GM12872 (cell line): ENCODE data around the gene FBXO42.
A peak's percentile ranks its signal among the peaks of the same experiment; 100 is the strongest.

Experiments
- TF ChIP-seq, protein P1 (sequence below): IDR thresholded peaks from 3 replicates; pipeline ENCODE4 v1.5.1; 2011; ENCODE audit warnings: low read depth, mild to moderate bottlenecking, low read length, moderate library complexity; ENCODE audit not compliant: insufficient read depth

FBXO42 gene

GRCh38 chr1:16241221-16241708 is 111.0 kb downstream of the FBXO42 start:
- TF ChIP-seq, protein P1, sequence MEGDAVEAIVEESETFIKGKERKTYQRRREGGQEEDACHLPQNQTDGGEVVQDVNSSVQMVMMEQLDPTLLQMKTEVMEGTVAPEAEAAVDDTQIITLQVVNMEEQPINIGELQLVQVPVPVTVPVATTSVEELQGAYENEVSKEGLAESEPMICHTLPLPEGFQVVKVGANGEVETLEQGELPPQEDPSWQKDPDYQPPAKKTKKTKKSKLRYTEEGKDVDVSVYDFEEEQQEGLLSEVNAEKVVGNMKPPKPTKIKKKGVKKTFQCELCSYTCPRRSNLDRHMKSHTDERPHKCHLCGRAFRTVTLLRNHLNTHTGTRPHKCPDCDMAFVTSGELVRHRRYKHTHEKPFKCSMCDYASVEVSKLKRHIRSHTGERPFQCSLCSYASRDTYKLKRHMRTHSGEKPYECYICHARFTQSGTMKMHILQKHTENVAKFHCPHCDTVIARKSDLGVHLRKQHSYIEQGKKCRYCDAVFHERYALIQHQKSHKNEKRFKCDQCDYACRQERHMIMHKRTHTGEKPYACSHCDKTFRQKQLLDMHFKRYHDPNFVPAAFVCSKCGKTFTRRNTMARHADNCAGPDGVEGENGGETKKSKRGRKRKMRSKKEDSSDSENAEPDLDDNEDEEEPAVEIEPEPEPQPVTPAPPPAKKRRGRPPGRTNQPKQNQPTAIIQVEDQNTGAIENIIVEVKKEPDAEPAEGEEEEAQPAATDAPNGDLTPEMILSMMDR: no peak

DNA sequence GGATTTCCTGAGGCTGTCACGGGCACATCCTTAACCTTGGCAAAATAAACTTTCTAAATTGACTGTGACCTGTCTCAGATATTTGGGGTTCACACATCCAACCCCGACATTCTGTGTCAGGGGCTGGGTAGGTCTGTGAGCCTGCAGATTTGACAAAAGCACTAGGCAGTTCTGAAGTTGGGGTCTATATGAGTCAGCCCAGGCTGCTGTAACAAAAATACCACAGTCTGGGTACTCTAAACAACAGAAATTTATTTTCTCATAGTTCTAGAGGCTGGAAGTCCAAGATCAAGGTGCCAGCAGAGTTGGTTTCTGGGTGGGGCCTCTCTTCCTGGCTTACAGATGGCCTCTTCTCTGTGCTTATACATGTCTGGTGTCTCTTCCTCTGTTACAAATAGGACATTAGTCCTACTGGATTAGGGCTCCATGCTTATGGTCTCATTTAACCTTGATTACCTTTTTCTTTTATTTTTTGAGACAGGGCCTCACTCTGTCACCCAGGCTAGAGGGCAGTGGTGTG is 112.2 kb downstream of the FBXO42 start:
- TF ChIP-seq, protein P1: no peak

DNA sequence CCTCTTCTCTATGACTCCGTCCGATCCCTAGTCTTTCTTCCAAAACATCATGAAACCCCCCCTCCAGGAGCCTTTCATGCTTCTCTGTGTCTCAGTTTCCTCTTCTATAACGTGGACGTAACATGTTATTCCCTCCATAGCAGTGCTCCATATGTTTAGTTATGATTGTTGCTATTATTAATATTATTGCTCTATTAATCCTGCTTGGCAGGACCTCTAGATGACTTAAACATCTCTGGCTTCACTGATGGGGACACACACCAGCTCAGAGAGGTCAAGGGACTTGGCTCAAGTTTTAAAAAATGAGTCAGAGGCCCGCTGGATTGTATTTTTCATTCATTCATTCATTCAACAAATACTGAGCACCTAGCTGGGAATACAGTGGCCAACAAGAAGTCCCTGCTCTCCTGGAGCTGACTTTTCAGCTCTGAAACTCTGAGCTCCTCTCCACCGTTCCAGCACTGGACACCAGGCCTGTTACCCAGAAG is 114.9 kb downstream of the FBXO42 start:
- TF ChIP-seq, protein P1: no peak

DNA sequence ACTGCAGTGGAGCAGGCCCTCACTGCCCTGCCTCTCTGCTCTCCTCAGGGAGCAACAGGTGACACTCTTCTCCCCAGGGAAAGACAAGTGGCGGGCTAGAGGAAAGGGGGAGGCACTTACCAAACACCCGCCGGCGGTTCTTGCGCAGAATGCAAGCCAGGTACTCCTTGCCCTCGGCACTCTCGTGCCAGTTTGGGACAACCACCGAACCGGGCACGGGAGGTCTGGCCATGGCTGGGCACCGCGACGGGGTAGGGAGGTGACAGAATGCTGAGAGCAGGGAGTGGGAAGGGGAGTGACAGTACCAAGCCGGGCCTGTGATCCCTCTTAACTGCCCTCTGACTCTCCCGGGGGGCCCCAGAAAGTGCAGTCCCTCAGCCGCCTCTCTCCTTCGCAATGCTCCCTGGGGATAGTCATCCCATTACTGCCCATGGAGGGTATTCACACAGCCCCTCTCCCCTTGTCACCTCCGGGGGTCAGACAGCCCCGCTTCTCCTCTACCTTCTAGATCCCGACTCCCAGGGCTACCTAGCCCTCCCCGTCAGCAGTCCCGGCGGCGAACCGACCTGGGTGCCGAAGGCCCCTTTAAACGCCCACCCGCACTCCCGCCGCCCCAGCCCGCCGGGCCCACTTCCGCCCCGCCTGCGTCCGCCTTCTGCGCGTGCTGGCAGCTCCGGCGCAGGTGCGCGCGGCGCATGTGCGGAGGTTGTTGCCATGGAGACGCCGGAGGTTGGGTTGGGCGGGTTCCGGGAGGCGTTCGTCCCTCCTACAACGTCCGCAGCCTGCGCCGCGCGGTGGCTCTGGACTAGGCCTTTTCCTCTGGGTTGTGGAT is 115.6 kb downstream of the FBXO42 start, which contains the start of gene CPLANE2:
Gene CPLANE2, minus strand, starts transcription at position 673 of the 832 bp plus-strand sequence. Its CDS starts 441 bp downstream, at position 232.
- TF ChIP-seq, protein P1: no peak

DNA sequence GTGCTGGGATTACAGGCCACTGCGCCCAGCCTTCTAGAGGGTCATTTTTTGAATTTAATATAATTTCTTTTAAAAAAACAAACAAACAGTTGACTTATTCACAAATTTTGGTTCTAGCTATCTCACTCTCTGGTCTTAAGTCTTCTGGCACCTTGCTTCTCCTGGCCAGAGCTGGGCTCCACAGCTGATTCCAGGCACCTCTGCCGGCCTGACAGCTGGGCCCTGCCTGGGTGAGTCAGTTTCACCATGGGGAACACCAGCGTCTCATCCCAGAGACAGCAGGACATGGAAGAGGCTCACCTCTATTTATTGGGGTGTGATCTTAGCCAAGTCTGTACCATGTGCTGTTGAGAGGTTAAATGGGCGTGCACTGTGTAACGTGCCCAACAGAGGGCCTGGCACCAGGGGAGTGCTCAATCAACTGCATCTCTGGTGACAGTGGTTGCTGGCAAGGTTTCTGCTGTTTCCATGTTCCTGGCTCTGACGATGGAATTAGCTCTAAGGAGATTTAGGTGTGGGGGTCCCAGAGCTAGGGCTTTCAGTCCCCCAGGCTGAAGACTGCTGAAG is 116.3 kb downstream of the FBXO42 start:
- TF ChIP-seq, protein P1: peak; percentile 76

DNA sequence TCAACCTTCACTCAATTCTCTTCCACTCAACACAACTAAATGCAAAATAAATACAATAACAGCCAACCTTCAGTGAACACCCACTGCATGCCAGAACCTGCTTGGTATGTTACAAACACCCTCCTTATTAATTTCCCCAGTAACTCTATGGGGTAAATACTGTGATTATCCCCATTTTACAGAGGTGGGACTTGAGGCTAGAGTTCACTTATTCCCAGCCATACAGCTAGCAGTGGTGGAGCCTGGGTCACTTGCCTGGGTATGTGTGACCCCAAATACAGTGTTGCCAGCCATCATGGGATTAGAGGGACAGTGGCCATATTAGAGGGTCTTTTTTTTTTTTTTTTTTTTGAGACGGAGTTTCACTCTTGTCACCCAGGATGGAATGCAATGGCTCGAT is 116.9 kb downstream of the FBXO42 start:
- TF ChIP-seq, protein P1: no peak

GRCh38 chr1:16233431-16233830 is 118.8 kb downstream of the FBXO42 start:
- TF ChIP-seq, protein P1: no peak
